ENCODE data around the gene OPTC.
A peak's percentile ranks its signal among the peaks of the same experiment; 100 is the strongest.
"Not testable (repeated sequence)": the region's sequence is repeated elsewhere in the genome, so short reads cannot be mapped to it uniquely, and the experiment has no call there.

OPTC gene

DNA sequence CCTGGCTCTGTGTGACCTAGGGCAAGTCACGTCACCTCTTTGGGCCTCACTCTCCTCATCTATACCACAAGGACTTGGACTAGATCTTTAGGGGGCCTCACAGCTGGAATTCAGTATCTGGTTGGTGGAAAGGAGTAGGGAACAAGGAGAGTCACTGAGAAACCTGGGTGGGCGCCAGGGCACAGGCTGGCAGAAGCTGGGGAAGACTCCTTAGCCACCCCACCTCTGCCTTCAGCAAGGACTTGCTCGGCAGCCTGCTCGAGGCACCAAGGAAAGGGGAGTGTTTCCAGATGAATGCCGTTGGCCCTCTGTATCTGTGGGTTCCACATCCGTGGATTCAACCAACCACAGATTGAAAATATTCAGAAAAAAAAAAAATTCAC is 1.2 kb upstream of the OPTC start:
- DNase-seq, result no peak

DNA sequence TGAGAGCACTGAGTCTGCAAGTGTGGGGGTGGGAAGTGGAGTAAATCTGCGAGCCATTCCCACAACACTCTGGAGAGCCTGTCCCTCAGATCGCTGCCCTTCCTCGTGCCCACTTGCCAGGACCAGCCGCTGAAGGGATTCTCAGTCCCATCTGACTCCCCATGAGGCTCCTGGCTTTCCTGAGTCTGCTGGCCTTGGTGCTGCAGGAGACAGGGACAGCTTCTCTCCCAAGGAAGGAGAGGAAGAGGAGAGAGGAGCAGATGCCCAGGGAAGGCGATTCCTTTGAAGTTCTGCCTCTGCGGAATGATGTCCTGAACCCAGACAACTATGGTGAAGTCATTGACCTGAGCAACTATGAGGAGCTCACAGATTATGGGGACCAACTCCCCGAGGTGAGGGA is 1.9 kb downstream of the OPTC start:
- DNase-seq, result no peak

DNA sequence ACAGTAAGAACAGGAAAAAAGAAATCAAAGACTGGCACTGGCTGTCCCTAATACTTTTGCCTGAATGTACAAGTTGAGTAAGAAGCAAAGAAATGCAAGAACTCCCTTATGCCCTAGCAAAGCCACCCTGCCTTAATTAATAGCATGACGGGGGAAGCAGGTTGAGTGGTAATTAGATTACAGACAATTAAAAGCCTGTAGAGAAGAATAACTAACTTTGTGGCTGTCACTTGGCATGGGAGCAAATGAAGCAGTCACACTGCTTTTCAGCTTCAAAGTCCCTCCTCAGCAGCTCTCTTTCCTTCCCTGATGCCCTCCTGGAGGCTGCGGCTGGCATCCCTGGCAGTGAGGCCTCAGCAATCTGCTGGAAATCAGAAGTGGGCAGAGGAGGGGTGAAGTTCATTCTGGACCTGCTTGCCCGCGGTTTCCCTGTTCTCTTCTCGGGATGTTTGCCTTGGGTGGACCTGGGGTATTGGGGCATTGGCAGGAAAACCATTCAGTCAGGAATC is 3.4 kb downstream of the OPTC start:
- no peak for DNase-seq

DNA sequence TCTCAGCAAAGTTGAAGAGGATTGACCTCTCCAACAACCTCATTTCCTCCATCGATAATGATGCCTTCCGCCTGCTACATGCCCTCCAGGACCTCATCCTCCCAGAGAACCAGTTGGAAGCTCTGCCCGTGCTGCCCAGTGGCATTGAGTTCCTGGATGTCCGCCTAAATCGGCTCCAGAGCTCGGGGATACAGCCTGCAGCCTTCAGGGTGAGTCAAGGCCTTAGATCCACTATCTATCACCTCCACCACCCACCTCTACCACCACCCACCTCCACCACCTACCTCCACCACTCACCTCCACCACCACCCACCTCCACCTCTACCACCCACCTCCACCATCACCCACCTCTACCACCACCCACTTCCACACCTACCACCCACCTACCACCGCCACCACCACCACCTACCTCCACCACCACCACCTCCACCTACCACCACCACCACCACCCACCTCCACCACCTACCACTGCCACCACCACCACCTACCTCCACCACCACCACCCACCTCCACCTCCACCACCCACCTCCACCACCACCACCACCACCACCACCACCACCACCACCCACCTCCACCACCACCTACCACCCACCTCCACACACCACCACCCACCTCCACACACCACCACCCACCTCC is 5.8 kb downstream of the OPTC start:
- DNase-seq, result no peak

DNA sequence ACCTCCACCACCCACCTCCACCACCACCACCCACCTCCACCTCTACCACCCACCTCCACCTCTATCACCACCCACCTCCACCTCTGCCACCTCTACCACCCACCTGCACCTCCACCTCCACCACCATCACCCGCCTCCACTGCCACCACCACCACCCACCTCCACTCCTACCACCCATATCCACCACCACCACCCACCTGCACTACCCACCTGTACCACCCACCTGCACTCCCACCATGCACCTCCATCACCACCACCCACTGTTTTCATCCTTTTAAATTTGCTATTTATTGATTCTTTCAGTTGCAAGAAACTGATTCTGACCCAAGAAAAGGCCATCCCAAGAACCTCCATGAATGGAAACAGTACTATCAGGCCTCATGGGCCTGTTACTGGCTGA is 6.3 kb downstream of the OPTC start:
- DNase-seq, result no peak

- no peak for DNase-seq
Measured at GRCh38 chr1:203503836-203504235, 9.9 kb downstream of the OPTC start.

DNA sequence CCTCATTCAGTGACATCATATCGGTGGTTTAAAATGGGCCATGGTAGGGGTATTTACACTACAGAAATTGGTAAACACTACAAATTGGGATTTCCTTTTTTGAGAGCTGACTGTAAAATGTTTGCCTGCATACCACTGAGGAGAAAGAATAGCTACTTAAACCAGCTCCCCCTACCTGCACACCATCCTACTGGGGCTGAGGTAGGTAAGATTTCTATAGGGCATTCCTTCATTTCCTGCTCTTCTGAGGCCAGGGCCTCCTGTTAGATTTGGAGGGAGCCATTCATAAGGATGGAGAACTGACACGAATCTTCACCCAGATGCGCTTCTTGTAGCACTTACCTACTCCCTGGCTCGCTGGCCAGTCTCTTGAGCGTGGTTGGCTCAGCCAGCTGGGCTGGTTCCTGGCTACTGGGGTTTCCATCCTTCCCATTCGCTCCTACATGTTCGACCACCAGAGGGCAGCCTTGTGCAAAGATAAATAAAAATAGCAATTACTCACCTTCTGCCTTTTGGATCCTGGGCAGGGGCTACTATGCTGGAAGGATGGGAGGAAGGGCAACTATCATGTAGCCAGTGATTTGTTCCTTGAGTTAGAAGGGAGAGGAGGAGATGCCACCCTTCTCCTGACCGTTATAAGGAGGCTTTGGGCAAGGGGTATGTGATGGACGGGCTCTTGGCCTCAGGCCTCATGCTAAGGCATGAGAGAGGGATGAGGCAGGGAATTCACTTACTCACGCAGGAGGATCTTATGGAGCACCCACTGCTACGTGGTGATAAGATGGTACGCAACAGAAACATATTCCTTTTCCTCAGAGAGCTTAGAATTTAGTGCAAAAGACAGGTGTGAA is 10.7 kb downstream of the OPTC start:
- peak; percentile 71 for DNase-seq

DNA sequence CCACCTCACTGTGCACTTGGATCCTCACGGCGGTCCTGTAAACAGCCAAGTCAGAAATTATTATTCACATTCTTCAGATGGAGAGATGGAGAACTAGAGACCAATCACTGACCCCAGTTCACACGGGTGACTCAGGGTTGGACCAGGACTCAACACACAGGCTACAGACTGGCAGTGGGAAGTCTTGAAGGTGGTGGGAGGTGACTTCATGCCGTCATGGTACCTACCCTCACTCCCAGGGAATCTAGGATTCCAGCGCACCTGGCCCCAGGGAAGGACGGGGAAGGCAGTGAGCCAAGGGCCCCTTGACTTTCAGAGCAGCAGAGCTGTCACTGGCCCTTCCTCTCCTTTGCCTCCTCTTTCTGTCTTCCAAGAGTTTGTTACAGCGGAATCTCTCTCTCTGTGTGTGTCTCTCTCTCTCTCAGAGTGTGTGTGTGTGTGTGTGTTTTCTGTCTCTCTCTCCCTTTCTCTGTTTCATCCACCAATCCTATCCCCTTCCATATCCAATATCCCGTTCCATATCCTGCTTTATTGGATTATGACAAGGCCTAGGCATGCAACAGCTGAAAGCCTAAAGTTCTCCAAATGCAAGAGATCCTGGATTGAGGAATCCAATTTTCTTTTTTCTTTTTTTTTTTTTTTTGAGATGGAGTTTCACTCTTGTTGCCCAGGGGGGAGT is 11.7 kb downstream of the OPTC start:
- no peak for DNase-seq

GRCh38 chr1:203506858-203507626 is 13.1 kb downstream of the OPTC start:
- DNase-seq, result no peak

DNA sequence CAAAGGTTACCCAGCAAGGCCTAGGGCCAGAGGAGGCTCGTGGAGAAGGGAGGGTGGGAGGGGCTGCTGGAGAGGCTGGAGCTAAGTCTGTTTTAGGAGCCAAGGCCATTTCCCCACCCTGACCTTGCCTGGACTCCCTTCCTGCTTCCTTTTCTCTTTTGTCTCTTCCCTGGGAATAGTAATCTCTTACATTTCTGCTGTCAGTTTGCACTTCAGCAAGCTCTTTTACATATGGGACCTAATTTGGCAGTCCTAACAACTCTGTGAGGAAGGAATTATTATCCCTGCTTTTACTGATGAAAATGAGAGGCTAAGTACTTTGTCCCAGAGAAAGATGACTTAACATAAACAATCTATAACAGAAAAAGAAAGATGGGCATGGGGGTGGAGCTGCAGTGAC is 13.8 kb downstream of the OPTC start:
- DNase-seq, result no peak

DNA sequence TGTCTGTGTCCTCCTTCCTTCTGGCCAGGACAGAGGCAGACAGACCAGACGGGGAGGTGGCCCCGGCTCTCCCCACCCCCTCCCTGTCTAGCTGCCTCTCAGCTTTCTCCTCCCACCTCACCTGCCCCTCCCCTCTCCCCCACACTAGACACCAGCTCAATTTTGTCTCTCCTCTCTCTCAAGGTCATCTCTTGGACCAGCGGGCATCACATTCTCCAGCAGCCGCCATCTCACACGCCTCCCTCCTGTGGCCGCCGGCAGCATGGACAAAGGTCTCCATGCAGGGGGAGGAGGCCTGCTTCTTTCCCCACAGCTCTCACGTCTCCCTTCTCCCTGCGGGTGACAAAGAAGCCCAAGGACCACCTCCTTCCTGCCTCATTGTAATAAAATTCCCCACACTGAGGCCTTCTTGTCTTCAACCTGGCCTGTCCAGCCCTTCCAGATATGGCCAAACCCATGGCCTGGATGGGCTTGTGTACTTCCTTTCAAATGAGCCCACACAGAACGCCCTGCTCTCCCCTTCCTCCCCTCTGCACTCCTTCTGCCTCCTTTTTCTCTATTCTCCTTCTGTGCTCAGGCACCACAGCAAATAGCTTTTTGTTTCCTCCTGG is 14.6 kb downstream of the OPTC start:
- no peak for DNase-seq

DNA sequence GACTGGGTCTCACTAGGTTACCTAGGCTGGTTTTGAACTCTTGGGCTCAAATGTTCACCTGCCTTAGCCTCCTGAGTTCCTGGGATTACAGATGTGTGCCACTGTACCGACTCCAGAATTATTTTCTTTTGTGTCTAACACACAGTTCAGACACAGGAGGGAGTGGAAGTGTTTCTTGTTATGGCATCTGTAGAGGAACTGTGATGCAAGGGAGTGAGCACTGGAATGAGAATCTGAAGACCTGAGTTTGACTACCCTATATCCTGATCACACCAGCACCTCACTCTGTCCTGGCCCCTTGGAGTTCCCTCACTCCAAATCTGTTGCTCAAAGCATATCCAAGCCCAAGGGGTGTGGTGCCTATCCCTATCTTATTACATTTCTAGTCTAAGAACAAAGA is 15.2 kb downstream of the OPTC start:
- DNase-seq, result no peak

DNA sequence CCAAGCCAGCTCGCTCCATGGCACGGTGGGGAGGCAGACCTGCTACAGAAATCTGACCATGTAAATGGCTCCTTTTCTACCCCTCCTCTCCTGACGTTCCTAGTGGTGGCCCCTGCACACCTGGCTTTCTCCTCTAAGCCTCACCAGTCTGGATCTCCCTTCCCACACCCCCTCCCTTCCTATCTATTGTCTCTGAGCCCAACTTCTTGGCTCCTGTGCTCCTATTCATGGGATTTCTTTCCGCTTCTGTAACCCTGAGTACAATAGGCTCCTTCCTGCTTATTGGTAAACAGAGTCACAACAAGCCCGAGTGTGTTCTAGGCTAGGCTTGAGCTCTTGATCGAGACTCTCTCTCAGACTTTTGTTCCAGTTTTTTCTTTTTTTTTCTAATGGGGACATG is 17.6 kb downstream of the OPTC start:
- DNase-seq, result no peak

GRCh38 chr1:203511930-203512329 is 18.0 kb downstream of the OPTC start:
- no peak for DNase-seq

GRCh38 chr1:203512517-203512847 is 18.5 kb downstream of the OPTC start:
- DNase-seq, result no peak

GRCh38 chr1:203512848-203513584 is 19.1 kb downstream of the OPTC start:
- DNase-seq, result no peak

- no peak for DNase-seq
Measured at GRCh38 chr1:203513585-203514031, 19.7 kb downstream of the OPTC start.

DNA sequence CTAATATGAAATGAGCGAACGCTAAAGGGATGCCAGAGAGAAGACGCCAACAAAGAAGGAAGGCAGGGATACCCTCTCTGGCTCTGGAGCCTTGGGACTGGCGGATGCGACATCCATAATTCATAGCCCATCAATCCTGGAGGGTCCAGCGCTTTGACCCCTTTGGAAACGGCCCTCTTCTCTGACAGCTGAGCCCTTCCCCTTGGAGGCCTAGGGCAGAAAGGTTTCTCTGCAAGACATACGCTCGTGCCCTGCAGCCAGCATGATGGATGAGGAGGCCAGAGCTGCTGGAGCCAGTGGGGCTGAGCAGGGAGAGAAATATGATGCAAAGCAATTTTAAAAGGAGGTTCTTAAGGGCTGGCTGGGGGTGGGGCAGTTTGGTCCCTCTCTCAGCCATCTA is 22.2 kb downstream of the OPTC start:
- DNase-seq, result no peak

DNA sequence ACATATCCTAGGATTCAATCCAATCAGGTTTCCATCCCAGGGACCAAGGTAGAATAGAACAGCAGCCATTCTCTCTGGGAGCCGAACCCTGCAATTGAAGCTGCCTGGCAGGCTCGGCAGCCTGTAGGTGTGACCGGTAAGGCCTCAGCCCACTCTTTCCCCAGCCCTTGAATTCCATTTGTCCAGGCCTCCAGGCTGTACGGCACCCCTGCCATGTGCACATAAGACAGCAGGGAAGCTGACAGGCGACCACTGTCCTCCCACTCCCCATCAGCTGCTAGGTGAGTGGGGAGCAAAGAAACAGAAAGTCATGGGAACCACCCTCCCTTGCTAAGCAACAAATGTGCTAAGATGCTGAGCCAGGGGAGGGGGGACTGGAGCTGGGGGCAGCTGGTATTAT is 23.0 kb downstream of the OPTC start:
- DNase-seq, result no peak

DNA sequence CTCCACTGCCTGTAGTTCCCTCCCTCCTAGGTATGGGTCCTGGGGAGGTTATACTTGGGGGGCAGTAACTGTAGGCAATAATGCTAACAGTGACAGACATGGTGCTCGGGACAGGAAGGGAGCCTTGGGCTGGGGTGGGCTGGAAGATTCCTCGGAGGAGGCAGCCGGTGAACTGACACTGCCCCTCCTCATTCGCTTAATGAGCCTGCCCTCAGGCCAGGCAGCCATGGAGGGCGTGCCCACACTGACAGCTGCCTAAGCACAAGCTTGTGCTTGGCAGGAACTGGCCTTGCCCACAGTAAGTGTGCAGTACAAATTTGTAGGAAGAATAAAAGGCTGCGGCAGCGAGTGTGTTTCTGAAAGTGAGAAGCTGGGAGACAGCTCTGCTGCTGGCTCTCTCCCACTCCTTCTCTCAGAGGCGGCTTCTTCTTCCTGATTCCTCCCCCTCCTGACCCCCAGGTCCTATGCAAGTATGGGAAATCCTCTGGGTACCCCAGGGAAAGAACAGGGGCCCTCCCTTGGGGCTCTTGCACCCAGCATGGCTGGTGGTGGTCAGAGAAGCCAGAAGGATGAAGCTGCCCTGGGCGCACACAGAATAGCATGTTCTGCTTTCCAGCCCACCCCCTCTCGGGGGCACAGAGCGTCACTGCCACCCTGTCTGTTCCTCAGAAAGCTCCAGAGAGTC is 23.6 kb downstream of the OPTC start:
- no peak for DNase-seq

DNA sequence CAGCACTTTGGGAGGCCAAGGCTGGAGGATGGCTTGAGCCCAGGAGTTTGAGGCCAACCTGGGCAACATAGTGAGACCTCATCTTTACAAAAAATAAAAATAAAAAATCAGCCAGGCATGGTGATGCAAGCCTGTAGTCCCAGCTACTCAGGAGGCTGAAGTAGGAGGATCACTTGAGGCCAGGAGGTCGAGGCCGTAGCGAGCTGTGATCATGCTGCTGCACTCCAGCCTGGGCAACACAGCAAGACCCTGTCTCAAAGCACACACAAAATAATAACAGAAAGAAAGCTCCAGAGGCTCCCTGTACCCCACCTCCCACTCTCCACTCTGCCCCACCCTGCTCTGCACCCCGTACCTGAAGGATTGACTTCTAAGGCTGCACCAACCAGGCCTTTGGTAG is 24.2 kb downstream of the OPTC start:
- not testable (repeated sequence) for DNase-seq

All from NCI-H2081 treated with DMSO at 0.1 percent for 48 hours (cell line).